B cell (primary cell): ENCODE measurements around the gene BACH2. TPM values are rescaled to one million over a fixed set of nuclear protein-coding genes. Genes with fewer than 3 reads are reported as not detected.

Experiments used
- ATAC-seq: fragments of 200-7000 bp; cut with Tn5 transposase; one replicate; pipeline ENCODE4 v1.10.0; 2021; ENCODE audit warnings: low read depth, mild to moderate bottlenecking, moderate number of reproducible peaks, moderate library complexity
- CTCF ChIA-PET: fragments of 350-600 bp; sonication (Branson Sonifier 250); formaldehyde crosslinking; loops from one replicate; lab custom pipeline; 2021; ENCODE audit warnings: antibody characterized with exemption, inconsistent platforms; lab: Charles Lee
- POLR2A ChIA-PET: fragments of 350-600 bp; sonication (Branson Sonifier 250); formaldehyde crosslinking; loops from one replicate; lab custom pipeline; 2021; ENCODE audit warnings: antibody characterized with exemption; lab: Charles Lee
- DNase-seq: peaks from one replicate; pipeline ENCODE4 v3.0.0; 2013
- H2AFZ ChIP-seq: 2 replicates; pipeline ENCODE4 v1.6.1; 2012; ENCODE audit warnings: mild to moderate bottlenecking, low read depth, low read length; ENCODE audit not compliant: insufficient read depth, poor library complexity, severe bottlenecking
- H3K27ac ChIP-seq, 2 donors: 1 replicate in 1 of 2; 2 replicates in 1 of 2; pipeline ENCODE4 v1.5.1; 2012 to 2013; ENCODE audit warnings: low read length in 2 of 2, mild to moderate bottlenecking in 2 of 2, moderate library complexity in 1 of 2
- H3K27me3 ChIP-seq, 4 experiments: fragments of 200-600 bp in 1 of 4; sonication (generic) in 1 of 4; replicated peaks in 1 of 4; 1 replicate in 2 of 4; 2 replicates in 2 of 4; pipeline versions ENCODE4 v1.6.1 to v1.7.0; 2013 to 2016; ENCODE audit warnings: low read length in 3 of 4, mild to moderate bottlenecking in 2 of 4, mixed read lengths in 1 of 4, moderate library complexity in 1 of 4; ENCODE audit not compliant: insufficient read depth in 4 of 4, control insufficient read depth in 3 of 4; ENCODE audit errors: control extremely low read depth in 1 of 4
- H3K36me3 ChIP-seq, 2 experiments: replicated peaks in 1 of 2; 1 replicate in 1 of 2; 2 replicates in 1 of 2; pipeline versions ENCODE4 v1.6.1 to v1.7.1; 2013; ENCODE audit warnings: low read length in 1 of 2; ENCODE audit not compliant: insufficient read depth in 2 of 2, control insufficient read depth in 1 of 2; ENCODE audit errors: control extremely low read depth in 1 of 2, extremely low read depth in 1 of 2
- H3K4me1 ChIP-seq, 2 donors: fragments of 200-600 bp in 1 of 2; sonication (generic) in 1 of 2; 1 replicate in 1 of 2; 2 replicates in 1 of 2; pipeline versions ENCODE4 v1.5.1 to v1.6.1; 2013 to 2017; ENCODE audit warnings: low read length in 2 of 2; ENCODE audit not compliant: control insufficient read depth in 2 of 2, insufficient read depth in 2 of 2
- H3K4me2 ChIP-seq: replicated peaks from 2 replicates; pipeline ENCODE3; 2012; ENCODE audit warnings: mild to moderate bottlenecking, low read depth, low read length; ENCODE audit not compliant: poor library complexity, severe bottlenecking
- H3K4me3 ChIP-seq, 5 experiments: fragments of 200-600 bp in 1 of 5; sonication (generic) in 1 of 5; 1 replicate in 3 of 5; 2 replicates in 2 of 5; pipeline versions ENCODE4 v1.5.1 to v1.7.0; 2011 to 2016; ENCODE audit warnings: low read length in 4 of 5, mild to moderate bottlenecking in 4 of 5, low read depth in 2 of 5, control low read depth in 1 of 5, moderate library complexity in 1 of 5; ENCODE audit not compliant: insufficient read depth in 1 of 5; ENCODE audit errors: control extremely low read depth in 1 of 5, extremely low read depth in 1 of 5
- H3K79me2 ChIP-seq: fragments of 200-600 bp; sonication (generic); one replicate; pipeline ENCODE4 v1.6.0; 2016; ENCODE audit warnings: low read length; ENCODE audit not compliant: control insufficient read depth, insufficient read depth
- H3K9ac ChIP-seq: fragments of 200-600 bp; sonication (generic); 2 replicates; pipeline ENCODE4 v1.6.1; 2017; ENCODE audit warnings: mild to moderate bottlenecking, low read length, moderate library complexity
- H3K9me3 ChIP-seq, 3 donors: one replicate each; pipeline versions ENCODE4 v1.6.1 to v1.7.1; 2013; ENCODE audit warnings: low read length in 2 of 3; ENCODE audit not compliant: control insufficient read depth in 2 of 3, insufficient read depth in 1 of 3; ENCODE audit errors: control extremely low read depth in 1 of 3
- H4K20me1 ChIP-seq: 2 replicates; pipeline ENCODE4 v1.6.0; 2012; ENCODE audit warnings: mild to moderate bottlenecking, low read length; ENCODE audit not compliant: insufficient read depth, control insufficient read depth, poor library complexity, severe bottlenecking
- H3K27ac Mint-ChIP-seq: one replicate; pipeline ENCODE4 v1.8.0; 2021; ENCODE audit warnings: mixed read lengths
- H3K27me3 Mint-ChIP-seq: one replicate; pipeline ENCODE4 v1.8.0; 2021; ENCODE audit warnings: mixed read lengths
- H3K4me1 Mint-ChIP-seq: one replicate; pipeline ENCODE4 v1.8.0; 2021; ENCODE audit warnings: mixed read lengths
- H3K4me3 Mint-ChIP-seq: one replicate; pipeline ENCODE4 v1.8.0; 2021; ENCODE audit warnings: mixed read lengths
- H3K9me3 Mint-ChIP-seq: one replicate; pipeline ENCODE4 v1.8.0; 2022; ENCODE audit warnings: mixed read lengths; ENCODE audit not compliant: insufficient read depth
- CTCF ChIP-seq: fragments of 200-600 bp; IDR thresholded peaks from one replicate; pipeline ENCODE4 v1.8.0; 2022; ENCODE audit warnings: antibody characterized with exemption, mild to moderate bottlenecking
- EZH2 ChIP-seq: IDR thresholded peaks from 2 replicates; pipeline ENCODE4 v1.6.1; 2012; ENCODE audit warnings: borderline replicate concordance, low read depth, mild to moderate bottlenecking, moderate library complexity, low read length; ENCODE audit not compliant: insufficient read depth, poor library complexity, severe bottlenecking
- WGBS: methylation state at CpG from one replicate; pipeline ENCODE4 v1.1.5; 2013; ENCODE audit warnings: missing lambda C conversion rate; ENCODE audit not compliant: insufficient coverage; 5-methylcytosine and 5-hydroxymethylcytosine counted together
- intact Hi-C: fragments of 100-400 bp; cut with micrococcal nuclease; formaldehyde crosslinking; loops from one replicate; pipeline ENCODE4 v1.10.0; 2022
- polyA plus RNA-seq: library from polyadenylated mRNA; depleted of rRNA; stranded (reverse); fragments of >200 nt; gene quantifications from 2 replicates; pipeline ENCODE4 v1.2.3, GENCODE V29; 2012
- total RNA-seq, 2 donors: library from RNA; stranded (reverse); fragments of 120-200 nt in 1 of 2; gene quantifications; 1 replicate in 1 of 2; 2 replicates in 1 of 2; pipeline versions ENCODE4 v1.2.3 to v1.2.4, GENCODE V29; 2013 to 2022

BACH2 gene
- total and polyA plus RNA-seq, 2 donors (not counting 1 experiment from before 2014, with no cell fraction given) = 41.1 to 235 TPM

GRCh38 chr6:90297867-90298381 is 1.3 kb upstream of the BACH2 start:
- H3K4me2 ChIP-seq = peak overlapping the region; percentile 88
- peak overlapping the region; percentile 83 for H2AFZ ChIP-seq
- H3K27me3 ChIP-seq = no peaks in the 10 kb centered on the region
- H3K4me3 Mint-ChIP-seq = peak overlapping the region; percentile 83
- no peak for ATAC-seq
- peaks cover 0 to 7% of the 10 kb centered on the region in 2 experiments for H3K36me3 ChIP-seq
- H3K27me3 Mint-ChIP-seq = no peaks in the 10 kb centered on the region
- H3K9me3 ChIP-seq = no peaks in the 10 kb centered on the region
- intact Hi-C loops = loop anchor here (10.0 kb wide), 1 partner anchor 473 kb away; the partner anchor contains the start of gene CASP8AP2
- TF ChIP-seq EZH2 (no peak), CTCF (no peak)
- H3K27ac Mint-ChIP-seq = peak overlapping the region; percentile 92
- H3K27ac ChIP-seq = peak overlapping the region; percentile 94
- H3K79me2 ChIP-seq = peaks cover 37% of the 10 kb centered on the region
- ChIA-PET CTCF (interaction anchor here (0.7 to 7.1 kb wide), 10 partner anchors 11 to 181 kb away, joined by 3 to 89 read pairs (median 4); no protein-coding TSS in a partner anchor), POLR2A (interaction anchor here (2.7 kb wide), 1 partner anchor 78 kb away, joined by 35 read pairs; no protein-coding TSS in a partner anchor)
- H3K4me1 ChIP-seq = peaks cover 46% of the 10 kb centered on the region in 2 donors
- H3K4me3 ChIP-seq = peak overlapping the region in 2 of 5 experiments; percentile 72 to 80
- H3K9me3 Mint-ChIP-seq = no peaks in the 10 kb centered on the region
- DNase-seq = peak; percentile 45
- H4K20me1 ChIP-seq = peaks cover 26% of the 10 kb centered on the region
- peak overlapping the region; percentile 77 for H3K9ac ChIP-seq
- peaks cover 48% of the 10 kb centered on the region for H3K4me1 Mint-ChIP-seq
- WGBS = 91% methylated on average over 6 of the region's 9 CpGs
